GM12865 (cell line): ENCODE results near the gene CITED1.

Experiments used
- DNase-seq: peaks from one replicate; pipeline ENCODE4 v3.0.0; 2010; ENCODE audit warnings: low read depth
- H3K4me3 ChIP-seq: 2 replicates; pipeline ENCODE4 v1.5.1; 2011; ENCODE audit warnings: mild to moderate bottlenecking, low read depth, low read length, control low read depth
- TF ChIP-seq, protein P1 (sequence below): IDR thresholded peaks from 2 replicates; pipeline ENCODE4 v1.5.1; 2011; ENCODE audit warnings: low read length, control low read depth, low read depth, inconsistent platforms; ENCODE audit not compliant: insufficient read depth; ENCODE audit errors: missing control alignments

Gene CITED1

DNA sequence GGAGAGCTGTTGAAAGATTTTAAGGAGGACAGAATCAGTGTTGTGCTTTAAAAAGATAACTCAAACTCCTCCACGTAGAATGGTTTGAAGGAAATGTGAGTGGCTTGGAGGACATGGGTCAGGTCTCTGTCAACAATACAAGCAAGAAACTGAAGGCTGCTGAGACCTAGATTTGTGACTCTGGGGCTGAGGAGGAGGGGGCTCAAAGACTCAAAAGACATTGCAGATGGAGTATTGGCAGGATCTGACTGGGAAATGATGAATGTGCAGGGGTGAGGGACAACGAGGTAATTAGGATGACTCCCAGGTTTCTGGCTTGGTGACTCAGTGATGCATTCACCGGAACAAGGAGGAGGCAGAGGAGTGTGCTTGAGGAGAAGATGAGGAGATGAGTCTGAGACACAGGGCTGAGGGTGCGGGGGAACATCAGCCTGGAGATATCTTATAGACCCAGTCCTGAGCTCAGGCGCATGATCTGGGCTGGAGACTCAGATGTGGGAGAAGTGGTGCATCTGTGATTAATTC is 25.3 kb downstream of the CITED1 start:
- DNase-seq, result no peak
- TF ChIP-seq, protein P1, sequence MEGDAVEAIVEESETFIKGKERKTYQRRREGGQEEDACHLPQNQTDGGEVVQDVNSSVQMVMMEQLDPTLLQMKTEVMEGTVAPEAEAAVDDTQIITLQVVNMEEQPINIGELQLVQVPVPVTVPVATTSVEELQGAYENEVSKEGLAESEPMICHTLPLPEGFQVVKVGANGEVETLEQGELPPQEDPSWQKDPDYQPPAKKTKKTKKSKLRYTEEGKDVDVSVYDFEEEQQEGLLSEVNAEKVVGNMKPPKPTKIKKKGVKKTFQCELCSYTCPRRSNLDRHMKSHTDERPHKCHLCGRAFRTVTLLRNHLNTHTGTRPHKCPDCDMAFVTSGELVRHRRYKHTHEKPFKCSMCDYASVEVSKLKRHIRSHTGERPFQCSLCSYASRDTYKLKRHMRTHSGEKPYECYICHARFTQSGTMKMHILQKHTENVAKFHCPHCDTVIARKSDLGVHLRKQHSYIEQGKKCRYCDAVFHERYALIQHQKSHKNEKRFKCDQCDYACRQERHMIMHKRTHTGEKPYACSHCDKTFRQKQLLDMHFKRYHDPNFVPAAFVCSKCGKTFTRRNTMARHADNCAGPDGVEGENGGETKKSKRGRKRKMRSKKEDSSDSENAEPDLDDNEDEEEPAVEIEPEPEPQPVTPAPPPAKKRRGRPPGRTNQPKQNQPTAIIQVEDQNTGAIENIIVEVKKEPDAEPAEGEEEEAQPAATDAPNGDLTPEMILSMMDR, result no peak

DNA sequence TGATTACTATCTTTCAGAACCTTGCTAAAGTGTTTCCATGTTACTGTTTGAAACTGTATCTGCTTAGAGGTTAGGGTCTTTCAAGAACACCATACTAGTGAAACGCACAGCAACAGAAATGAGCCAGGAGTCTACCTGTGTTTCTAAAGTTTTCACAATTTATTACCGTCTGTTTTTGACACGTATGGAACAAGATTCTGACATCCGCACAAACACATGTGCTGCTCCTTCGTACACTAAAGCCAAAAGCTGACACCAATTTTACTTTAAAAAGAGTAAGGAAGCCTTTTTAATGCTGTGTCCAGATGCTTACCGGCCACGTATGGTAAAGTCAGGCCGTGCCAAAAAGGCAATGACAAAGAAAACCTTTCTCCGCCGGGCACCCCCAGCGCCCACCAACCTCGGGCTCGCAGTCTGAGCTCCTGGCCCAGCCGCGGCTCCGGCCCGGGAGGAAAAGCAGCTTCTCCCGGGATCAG is 29.2 kb downstream of the CITED1 start:
- TF ChIP-seq, protein P1, result no peak
- DNase-seq, result no peak
- H3K4me3 ChIP-seq, result peak overlapping the region; percentile 90

More for the DNA sequence above, 25.3 kb downstream of the CITED1 start:
- H3K4me3 ChIP-seq, result no peak overlapping the region

DNA sequence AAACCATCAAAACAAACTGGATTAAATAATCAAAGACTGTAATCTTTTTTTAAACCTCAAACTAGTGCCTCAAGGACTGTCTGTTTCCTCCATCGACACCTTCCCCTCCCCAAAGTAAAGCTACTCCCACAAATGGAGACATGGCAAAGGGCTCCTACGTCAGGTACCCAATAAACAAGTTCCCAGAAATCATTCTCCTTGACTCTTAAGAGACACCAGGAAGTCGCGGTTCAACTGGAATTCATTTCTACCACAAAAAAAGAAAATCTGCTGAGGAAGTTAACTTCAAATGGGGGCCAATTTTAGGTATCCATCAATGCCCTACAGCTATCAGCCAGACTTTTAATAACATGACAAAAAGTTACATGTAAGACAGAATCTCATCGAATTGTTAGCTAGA is 31.2 kb downstream of the CITED1 start:
- no peak for DNase-seq
- peak overlapping the region; percentile 90 for H3K4me3 ChIP-seq
- TF ChIP-seq, protein P1, result no peak

DNA sequence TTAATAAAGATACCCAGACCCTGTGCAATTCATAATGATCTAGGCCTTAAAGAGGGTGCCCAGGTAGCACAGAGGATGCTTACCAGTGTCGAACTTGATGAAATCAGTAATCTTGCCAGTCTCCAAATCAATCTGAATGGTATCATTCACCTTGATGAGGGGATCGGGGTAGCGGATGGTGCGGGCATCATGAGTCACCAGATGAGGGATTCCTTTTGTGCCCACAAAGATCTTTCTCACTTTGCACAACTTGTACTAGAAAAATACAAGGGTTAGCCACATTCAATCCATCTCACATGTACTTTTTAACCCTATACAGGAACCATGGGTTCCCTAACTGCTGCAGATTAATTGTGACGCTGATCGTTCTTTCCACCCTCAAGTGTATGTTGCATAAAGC is 32.0 kb downstream of the CITED1 start:
- H3K4me3 ChIP-seq, result peak overlapping the region; percentile 90; the same call in 1 of the 2 replicates
- TF ChIP-seq, protein P1, result no peak
- no peak for DNase-seq

DNA sequence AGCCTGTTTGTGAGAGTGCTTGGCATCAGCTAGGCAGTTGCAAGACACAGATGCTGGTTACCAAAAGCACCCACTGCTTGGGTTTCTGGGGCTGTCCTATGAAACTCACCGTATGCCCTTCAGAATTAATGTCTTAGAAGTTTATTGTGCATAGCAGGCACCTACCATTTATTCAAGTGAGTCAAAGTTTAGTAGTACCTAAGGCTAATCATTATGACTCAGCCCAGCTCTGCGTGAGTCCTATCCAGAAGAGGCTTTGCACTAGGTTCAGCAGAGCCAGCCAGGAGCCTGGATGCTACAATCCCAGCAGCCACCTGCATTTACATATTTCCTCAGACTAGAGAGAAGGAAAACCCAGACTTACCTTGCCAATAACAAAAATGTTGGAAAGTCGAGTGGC is 32.8 kb downstream of the CITED1 start:
- no peak for DNase-seq
- TF ChIP-seq, protein P1, result no peak
- H3K4me3 ChIP-seq, result no peak overlapping the region

DNA sequence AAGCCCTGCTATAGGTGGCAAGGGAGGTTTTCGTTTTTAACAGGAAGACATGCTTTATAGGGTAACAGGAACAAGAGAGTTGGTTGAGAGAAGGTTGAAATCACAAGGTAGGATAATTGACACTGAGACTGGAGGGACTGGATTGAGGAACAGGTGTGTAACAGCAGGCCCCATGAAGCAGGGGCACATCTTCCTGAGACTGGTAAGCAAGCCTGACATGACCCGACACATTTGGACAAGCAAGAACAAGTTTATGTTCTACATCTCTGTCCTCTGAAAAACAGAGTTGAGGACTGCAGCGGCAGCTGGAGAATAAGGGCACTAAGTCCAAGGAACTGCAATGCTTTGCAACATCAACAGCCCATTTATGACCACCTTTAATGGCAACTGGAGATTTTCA is 33.9 kb downstream of the CITED1 start:
- TF ChIP-seq, protein P1, result no peak
- no peak overlapping the region for H3K4me3 ChIP-seq
- DNase-seq, result no peak

DNA sequence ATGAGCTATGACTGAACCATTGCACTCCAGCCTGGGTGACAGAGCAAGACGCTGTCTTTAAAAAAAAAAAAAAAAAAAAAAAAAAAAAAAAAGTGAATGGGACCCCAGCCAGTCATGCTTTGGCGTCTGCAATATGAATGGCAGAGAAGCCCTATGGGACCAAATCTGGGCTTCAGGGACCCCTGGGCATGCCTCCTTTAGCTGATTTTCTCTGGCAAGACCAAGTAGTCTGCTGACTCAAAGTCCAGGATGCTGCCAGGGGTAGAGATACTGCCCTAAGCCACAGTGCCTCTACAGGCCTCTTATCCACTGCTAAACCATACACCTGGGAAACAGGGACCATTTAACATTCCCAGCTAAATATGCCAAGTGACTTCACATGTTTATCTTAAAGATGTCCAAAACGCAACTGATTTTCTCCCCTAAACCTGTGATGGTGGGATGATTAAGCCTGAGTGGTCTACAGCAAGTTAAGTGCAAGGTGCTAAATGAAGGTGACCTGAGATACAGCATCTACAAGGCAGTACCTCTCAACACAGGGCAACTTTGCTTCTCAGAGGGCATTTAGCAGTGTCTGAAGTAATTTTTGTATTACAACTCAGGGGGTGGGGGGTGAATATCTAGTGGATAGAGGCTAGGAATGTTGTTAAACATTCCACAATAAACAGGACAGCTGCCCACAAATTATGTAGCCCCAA is 34.5 kb downstream of the CITED1 start:
- H3K4me3 ChIP-seq, result no peak overlapping the region
- TF ChIP-seq, protein P1, result no peak
- DNase-seq, result no peak
